ENCODE measurements around the gene FSHR. TPM values are rescaled to one million over a fixed set of nuclear protein-coding genes. Genes with fewer than 3 reads are reported as not detected.

The FSHR gene
- total RNA-seq, 4 donors from 2014 or later: not detected

DNA sequence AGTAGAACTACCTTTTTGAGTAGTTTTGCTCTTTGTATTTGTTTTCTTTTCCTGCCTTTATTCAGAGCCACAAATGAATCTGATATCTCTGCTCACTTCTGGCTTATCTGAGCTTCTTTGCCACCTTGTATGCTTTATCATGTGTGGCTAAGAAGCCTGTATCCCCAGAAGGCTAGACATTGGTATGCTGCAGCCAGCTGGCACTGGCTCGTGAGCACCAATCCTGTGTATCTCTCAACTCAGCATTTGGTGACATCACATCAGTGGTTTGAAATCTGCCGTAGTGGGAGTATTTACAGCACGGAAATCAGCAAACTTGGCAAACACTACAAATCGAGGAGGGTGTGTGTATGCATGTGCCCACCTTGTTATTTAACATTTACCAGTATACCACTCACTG, 215.1 kb downstream of the FSHR start:
- in situ Hi-C loops (cut with MboI; ENCODE audit: low sequenced_read_pairs in 4 of 4): no loop called here
- intact Hi-C loops (cut with DNase I; ENCODE audit: low total_unique reads): no loop called here
- TF ChIP-seq POLR2A (IDR thresholded peaks at IDR 0.05): no peak
- TF ChIP-seq, protein P1, sequence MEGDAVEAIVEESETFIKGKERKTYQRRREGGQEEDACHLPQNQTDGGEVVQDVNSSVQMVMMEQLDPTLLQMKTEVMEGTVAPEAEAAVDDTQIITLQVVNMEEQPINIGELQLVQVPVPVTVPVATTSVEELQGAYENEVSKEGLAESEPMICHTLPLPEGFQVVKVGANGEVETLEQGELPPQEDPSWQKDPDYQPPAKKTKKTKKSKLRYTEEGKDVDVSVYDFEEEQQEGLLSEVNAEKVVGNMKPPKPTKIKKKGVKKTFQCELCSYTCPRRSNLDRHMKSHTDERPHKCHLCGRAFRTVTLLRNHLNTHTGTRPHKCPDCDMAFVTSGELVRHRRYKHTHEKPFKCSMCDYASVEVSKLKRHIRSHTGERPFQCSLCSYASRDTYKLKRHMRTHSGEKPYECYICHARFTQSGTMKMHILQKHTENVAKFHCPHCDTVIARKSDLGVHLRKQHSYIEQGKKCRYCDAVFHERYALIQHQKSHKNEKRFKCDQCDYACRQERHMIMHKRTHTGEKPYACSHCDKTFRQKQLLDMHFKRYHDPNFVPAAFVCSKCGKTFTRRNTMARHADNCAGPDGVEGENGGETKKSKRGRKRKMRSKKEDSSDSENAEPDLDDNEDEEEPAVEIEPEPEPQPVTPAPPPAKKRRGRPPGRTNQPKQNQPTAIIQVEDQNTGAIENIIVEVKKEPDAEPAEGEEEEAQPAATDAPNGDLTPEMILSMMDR (IDR thresholded peaks at IDR 0.05 in 4 of 5, conservative IDR thresholded peaks at IDR 0.05 in 1 of 5): no peak
- Histone ChIP-seq H3K4me1 (no peaks in the 10 kb centered on the region), H3K36me3 (no peaks in the 10 kb centered on the region), H3K9me3 (no peaks in the 10 kb centered on the region), H3K4me3 (no peak overlapping the region), H3K27ac (no peak overlapping the region), H3K27me3 (no peaks in the 10 kb centered on the region)
- ATAC-seq: no peak
- no peak for DNase-seq

DNA sequence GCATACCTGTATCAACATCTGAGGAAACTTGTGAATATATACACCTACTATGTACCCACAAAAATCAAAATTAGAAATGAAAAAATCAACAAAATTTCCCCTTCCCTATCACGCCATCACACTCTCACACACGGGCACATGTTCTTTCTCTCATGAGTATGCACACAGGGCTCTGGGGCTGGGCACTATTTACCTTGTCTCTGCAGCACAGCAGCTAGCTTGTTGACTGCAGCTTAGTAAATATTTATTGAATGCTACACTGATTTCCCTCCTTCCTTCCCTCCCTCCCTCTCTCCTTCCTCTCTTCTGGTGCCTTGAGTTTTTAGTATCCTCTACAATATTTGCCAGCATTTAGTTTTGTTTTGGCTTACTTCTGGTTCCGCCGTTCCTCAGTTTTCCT, 216.1 kb downstream of the FSHR start:
- ATAC-seq (no peak), DNase-seq (no peak)
- H3K4me1 ChIP-seq: no peaks in the 10 kb centered on the region
- no peaks in the 10 kb centered on the region for H3K36me3 ChIP-seq
- H3K9me3 ChIP-seq: no peaks in the 10 kb centered on the region
- no peak for TF ChIP-seq POLR2A (IDR thresholded peaks at IDR 0.05)
- TF ChIP-seq, protein P1 (IDR thresholded peaks at IDR 0.05 in 4 of 5, conservative IDR thresholded peaks at IDR 0.05 in 1 of 5): no peak
- no peaks in the 10 kb centered on the region for H3K27me3 ChIP-seq
- intact Hi-C loops (cut with DNase I; ENCODE audit: low total_unique reads) (no loop called here), in situ Hi-C loops (cut with MboI; ENCODE audit: low sequenced_read_pairs in 4 of 4) (no loop called here)
- H3K4me3 ChIP-seq: no peak overlapping the region
- H3K27ac ChIP-seq: no peak overlapping the region

DNA sequence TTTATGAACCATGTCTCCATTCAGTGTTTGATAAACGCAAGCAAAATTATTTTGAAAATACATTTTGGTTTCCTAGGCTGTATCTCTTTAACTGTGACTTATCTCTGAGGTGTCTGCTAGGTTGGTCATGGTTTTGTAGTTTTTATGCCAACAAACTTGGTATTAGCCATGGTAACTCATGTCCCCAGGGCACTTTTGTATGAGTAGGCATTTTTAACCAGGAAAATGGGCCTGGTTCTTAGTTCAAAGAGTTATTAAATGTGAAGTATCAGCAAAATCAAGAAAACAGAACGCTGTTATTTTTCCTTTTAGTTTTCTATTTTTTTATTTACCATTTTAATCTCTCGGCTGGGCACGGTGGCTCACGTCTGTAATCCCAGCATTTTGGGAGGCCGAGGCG, 219.5 kb downstream of the FSHR start:
- no peaks in the 10 kb centered on the region for H3K36me3 ChIP-seq
- no peak overlapping the region for H3K27ac ChIP-seq
- ATAC-seq (no peak), DNase-seq (no peak)
- H3K9me3 ChIP-seq: no peaks in the 10 kb centered on the region
- no peak overlapping the region for H3K4me3 ChIP-seq
- in situ Hi-C loops (cut with MboI; ENCODE audit: low sequenced_read_pairs in 4 of 4) (no loop called here), intact Hi-C loops (cut with DNase I; ENCODE audit: low total_unique reads) (no loop called here)
- TF ChIP-seq, protein P1 (IDR thresholded peaks at IDR 0.05 in 4 of 5, conservative IDR thresholded peaks at IDR 0.05 in 1 of 5): no peak
- no peak for TF ChIP-seq POLR2A (IDR thresholded peaks at IDR 0.05)
- H3K27me3 ChIP-seq: no peaks in the 10 kb centered on the region
- H3K4me1 ChIP-seq: no peaks in the 10 kb centered on the region

DNA sequence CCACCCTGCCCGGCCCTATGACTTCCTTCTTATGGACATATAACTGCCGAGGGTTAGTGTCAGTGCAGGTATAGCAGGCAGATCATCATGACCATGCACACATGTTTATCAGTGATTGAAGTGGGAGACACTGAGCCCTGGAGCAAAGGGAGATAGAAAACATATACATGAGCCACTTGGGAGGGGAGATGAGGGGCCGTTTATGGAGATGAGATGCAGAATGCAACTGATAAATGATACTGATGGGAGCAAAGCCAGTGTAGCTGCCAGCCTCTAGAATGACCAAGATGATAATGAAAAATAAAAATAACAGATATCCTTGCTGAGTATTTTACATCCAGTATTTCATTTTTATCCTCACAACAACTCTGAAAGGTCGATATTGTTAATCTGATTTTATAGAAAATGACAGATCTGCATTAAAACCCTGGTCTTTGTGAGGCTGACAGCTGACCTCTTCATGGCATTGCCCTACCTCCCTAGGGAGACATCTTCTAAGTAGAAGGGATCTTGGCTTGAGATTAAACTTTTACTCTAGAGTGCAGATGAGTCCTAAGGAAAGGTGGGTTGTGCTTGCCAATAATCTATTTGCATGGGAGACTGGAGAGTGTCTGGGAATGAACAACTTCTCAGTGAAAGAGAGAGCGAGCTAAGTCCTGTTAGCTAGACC, 220.4 kb downstream of the FSHR start:
- TF ChIP-seq, protein P1 (IDR thresholded peaks at IDR 0.05 in 4 of 5, conservative IDR thresholded peaks at IDR 0.05 in 1 of 5): no peak
- TF ChIP-seq POLR2A (IDR thresholded peaks at IDR 0.05): no peak

DNA sequence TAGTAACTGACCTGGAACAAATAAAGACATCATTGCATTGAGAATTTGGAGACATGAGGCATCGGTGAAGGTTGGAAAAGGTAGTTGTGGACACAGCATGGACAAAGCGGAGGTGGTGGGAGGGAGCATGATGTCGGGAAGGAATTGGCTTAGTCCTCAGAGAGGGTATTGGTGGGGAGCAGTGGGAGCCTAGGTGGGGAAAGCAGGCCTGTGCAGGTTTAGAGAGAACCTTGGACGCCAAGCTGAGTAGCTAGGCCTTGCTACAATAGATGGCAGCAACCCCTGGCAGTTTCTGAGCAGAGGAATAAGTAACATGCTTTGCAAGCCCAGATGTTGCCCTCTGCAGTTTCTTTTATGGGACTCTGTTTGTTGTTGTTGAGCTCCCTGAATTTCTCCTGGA, 221.6 kb downstream of the FSHR start:
- H3K36me3 ChIP-seq: no peaks in the 10 kb centered on the region
- DNase-seq: no peak
- in situ Hi-C loops (cut with MboI; ENCODE audit: low sequenced_read_pairs in 4 of 4): no loop called here
- no peak overlapping the region for H3K4me3 ChIP-seq
- intact Hi-C loops (cut with DNase I; ENCODE audit: low total_unique reads): no loop called here
- H3K27me3 ChIP-seq: no peaks in the 10 kb centered on the region
- no peak overlapping the region for H3K27ac ChIP-seq
- no peak for ATAC-seq
- H3K9me3 ChIP-seq: no peaks in the 10 kb centered on the region
- H3K4me1 ChIP-seq: no peaks in the 10 kb centered on the region
- no peak for TF ChIP-seq POLR2A (IDR thresholded peaks at IDR 0.05)
- TF ChIP-seq, protein P1 (IDR thresholded peaks at IDR 0.05 in 4 of 5, conservative IDR thresholded peaks at IDR 0.05 in 1 of 5): no peak

More for the DNA sequence above, 220.4 kb downstream of the FSHR start:
- no peaks in the 10 kb centered on the region for H3K27me3 ChIP-seq
- no peaks in the 10 kb centered on the region for H3K36me3 ChIP-seq
- H3K4me3 ChIP-seq: no peak overlapping the region
- no peak overlapping the region for H3K27ac ChIP-seq
- H3K4me1 ChIP-seq: no peaks in the 10 kb centered on the region
- ATAC-seq (no peak), DNase-seq (no peak)
- no peaks in the 10 kb centered on the region for H3K9me3 ChIP-seq
- in situ Hi-C loops (cut with MboI; ENCODE audit: low sequenced_read_pairs in 4 of 4): no loop called here
- intact Hi-C loops (cut with DNase I; ENCODE audit: low total_unique reads): no loop called here

Measured in gastrocnemius medialis (tissue), 4 donors.